A375 (cell line): ENCODE measurements around the gene PTRH1. TPM values are rescaled to one million over a fixed set of nuclear protein-coding genes. Genes with fewer than 3 reads are reported as not detected.

ENCODE experiments used
- total RNA-seq: library from RNA; depleted of rRNA; stranded (reverse); fragments of >200 nt; shearing (Covaris generic); gene quantifications from 2 replicates; pipeline ENCODE4 v1.2.3, GENCODE V29; 2014; rRNA removed

The PTRH1 gene, protein sequence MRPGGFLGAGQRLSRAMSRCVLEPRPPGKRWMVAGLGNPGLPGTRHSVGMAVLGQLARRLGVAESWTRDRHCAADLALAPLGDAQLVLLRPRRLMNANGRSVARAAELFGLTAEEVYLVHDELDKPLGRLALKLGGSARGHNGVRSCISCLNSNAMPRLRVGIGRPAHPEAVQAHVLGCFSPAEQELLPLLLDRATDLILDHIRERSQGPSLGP
- 34.8 and 42.8 TPM in 2 replicates for total RNA-seq

DNA sequence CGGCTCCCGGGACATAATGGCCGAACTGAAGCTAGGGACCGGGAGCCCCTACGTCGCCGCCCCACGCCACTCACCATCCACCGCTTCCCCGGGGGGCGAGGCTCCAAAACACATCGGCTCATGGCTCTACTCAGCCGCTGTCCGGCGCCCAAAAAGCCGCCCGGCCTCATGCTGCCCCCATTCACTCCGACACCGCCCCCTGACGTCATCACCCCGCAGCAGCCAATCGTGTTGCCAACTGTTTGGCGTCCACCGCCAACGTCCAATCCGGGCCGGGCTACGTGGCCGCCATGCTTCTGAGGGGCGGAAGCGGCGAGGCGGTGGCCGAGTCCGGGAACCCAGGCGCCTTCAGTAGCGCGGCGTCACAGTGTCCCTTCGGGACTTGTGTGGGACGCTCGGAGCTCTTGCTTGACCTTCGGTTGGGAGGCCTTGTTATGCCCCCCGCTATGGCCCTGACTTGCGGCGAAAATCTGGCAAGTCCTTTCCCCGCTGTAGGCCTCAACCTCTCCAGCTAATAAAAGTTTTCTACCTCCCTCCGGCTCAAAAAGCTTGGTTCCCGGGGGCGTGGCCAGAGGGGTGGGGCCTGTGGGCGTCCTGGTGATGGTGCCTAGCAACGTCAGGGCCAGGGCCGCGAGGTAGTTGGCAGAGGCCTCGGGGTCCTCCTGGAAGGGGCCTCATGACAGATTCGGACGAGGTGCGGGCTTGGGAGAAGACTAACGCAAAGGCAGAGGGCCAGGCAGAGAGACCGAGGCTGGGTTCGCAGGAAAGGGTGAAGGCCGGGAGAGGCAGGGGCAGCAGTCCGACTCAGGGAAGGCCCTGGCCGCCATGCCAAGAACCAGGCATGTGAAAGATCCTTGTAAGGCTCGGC, at the start of gene PTRH1, which contains the start of gene TTC16:
Gene PTRH1 (minus strand): TSS at position 194 of the 868 bp plus-strand sequence. CDS start 24 bp downstream, at position 170.
Gene TTC16 (plus strand): TSS at position 610 of the 868 bp plus-strand sequence. CDS start 67 bp downstream, at position 677.

GRCh38 chr9:127734747-127735529, 19.5 kb upstream of the PTRH1 start, which contains the start of gene TOR2A:
Gene TOR2A, minus strand, starts transcription at chr9:127735294. Its CDS starts 24 bp downstream, at chr9:127735270.

DNA sequence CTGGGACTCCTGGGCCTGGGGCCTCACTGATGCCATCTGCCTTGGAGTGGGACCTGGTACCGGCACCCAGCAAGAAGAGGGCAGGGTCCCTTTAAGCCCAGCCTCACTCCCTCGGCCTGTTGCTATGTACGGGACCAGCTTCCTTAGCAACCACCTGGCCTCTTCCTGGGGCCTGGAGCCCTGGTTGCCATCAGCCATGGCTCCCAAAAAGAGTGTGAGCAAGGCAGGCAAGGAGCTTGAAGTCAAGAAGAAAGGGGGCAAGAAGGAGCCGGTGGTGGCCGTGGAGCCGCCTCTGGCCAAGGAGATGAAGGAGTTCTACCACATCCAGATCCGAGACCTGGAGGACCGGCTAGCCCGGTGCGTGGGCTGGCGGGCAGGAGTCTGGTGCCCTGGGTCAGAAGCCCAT, 8.6 kb downstream of the PTRH1 start, which contains the start of gene CFAP157:
Gene CFAP157 (plus strand): TSS at position 153 of the 406 bp plus-strand sequence. CDS start 44 bp downstream, at position 197.

Other genes with a start within 250 kb of the PTRH1 start
- 11.5 and 15.5 TPM in 2 replicates for gene STXBP1, start 103.4 kb downstream of the PTRH1 start, total RNA-seq
- 0.30 TPM in 1 of 2 replicates, not detected in the other for gene CFAP157, start 8.7 kb downstream of the PTRH1 start, total RNA-seq
- 0.16 and 0.30 TPM in 2 replicates for gene TTC16, start 416 bp upstream of the PTRH1 start, total RNA-seq
- 9.2 and 12.1 TPM in 2 replicates for gene TOR2A, start 19.6 kb upstream of the PTRH1 start, total RNA-seq
- gene SH2D3C, start 63.0 kb upstream of the PTRH1 start, total RNA-seq, result 0.08 TPM in 2 replicates
- 43.5 and 49.8 TPM in 2 replicates for gene CDK9, start 70.4 kb upstream of the PTRH1 start, total RNA-seq
- gene FPGS, start 87.2 kb upstream of the PTRH1 start, total RNA-seq, result 85.7 and 115 TPM in 2 replicates
- 13.6 and 14.7 TPM in 2 replicates for gene ENG, start 139.0 kb upstream of the PTRH1 start, total RNA-seq
- gene AK1, start 162.0 kb upstream of the PTRH1 start, total RNA-seq, result 56.5 and 58.5 TPM in 2 replicates
- 7.4 and 14.4 TPM in 2 replicates for gene ST6GALNAC6, start 183.9 kb upstream of the PTRH1 start, total RNA-seq
- 27.4 and 29.0 TPM in 2 replicates for gene ST6GALNAC4, start 201.4 kb upstream of the PTRH1 start, total RNA-seq
- gene PIP5KL1, start 215.1 kb upstream of the PTRH1 start, total RNA-seq, result 2.7 and 6.8 TPM in 2 replicates
- gene DPM2, start 222.2 kb upstream of the PTRH1 start, total RNA-seq, result 59.2 and 83.0 TPM in 2 replicates